HG02678 (cell line): ENCODE data around the gene IL1A.
A peak's percentile ranks its signal among the peaks of the same experiment; 100 is the strongest.

Experiments
- ATAC-seq: cut with Tn5 transposase; IDR thresholded peaks from one replicate; pipeline ENCODE4 v1.9.1; 2021; ENCODE audit warnings: mild to moderate bottlenecking, moderate library complexity; ENCODE audit not compliant: unreplicated experiment

IL1A gene

GRCh38 chr2:112728029-112728362 lies 56.3 kb downstream of the IL1A start:
- no peak for ATAC-seq

DNA sequence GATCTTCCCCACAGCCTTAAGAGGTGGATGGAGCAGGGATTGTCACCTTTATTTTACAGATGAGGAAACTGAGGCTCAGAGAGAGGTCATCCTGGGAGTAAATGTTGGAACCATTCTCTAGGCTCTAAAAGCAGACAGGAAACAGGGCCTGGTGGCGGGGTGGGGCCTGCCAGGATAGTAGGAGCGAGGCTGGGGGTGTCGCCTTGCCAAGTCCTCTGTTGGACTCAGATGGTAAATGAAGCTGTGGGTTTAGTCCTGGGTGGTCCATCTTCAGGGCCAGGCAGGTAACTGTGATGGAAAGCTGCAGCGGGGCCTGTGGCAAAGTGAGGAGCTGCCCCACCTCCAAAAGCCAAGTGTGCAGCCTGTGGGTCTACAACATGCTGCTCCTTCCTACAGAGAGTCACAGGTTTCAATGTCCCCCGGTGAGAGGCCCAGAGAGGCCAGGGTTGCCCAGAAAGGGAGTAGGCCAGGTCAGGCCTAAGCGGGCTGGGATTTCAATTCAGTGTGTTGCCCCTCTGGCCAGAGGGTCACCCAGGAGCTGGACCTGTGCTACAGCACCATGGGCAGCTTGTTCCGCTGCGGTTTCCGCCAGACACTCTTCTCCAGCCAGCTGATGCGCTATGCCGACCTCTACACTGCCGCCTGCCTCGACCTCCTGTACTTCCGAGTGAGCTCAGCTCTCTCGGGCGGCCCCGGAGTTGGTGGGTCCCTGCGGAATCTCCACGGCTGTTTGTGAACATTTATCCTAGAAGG lies 56.8 kb downstream of the IL1A start:
- no peak for ATAC-seq

GRCh38 chr2:112726487-112727190 lies 57.7 kb downstream of the IL1A start:
- ATAC-seq: peak; percentile 86

DNA sequence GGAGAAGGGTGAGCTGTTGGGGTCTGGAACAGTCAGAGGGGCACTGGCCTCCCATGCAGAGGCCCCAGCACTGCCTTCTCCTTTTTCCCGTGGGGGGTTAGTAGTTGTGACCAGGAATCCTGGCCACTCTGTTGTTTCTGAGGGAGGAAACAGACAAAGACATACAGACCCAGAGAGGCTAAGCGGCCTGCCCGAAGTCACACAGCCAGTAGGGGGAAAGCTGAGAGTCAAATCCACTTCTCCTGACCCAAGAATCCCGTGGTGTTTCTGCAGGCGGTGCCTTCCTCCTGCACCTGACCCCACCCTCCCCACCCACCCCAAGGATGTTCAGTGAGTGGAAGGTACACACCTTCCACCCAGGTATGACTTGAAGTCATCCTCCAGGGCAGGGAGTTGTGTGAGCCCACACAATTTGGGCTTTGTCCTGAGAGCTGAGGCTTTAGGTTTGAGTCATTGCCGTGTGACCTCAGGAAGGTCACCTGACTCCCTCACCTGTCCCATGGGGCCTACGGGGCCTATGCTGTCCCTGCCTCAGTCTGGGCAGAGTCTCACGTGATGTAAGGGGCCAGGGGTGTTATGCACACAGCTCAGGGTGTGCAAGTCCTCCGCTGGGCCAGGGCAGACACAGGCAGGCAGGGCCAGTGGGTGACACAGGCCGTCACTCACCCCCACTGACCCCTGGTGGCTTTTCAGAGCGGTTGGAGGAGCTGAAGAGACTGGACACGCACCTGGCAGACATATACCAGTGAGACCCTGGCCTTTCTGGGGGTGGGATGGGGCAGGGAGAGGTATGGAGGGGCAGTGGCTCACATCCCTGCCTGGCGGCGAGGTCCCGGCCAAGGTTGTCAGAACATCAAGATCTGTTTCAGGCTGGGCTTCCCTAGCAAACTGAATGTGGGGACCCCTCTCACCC lies 58.5 kb downstream of the IL1A start:
- ATAC-seq: peak; percentile 42

- no peak for ATAC-seq
Observed at GRCh38 chr2:112724591-112725525, 59.4 kb downstream of the IL1A start.

GRCh38 chr2:112723995-112724394 lies 60.3 kb downstream of the IL1A start:
- ATAC-seq: no peak
